GM12878 (cell line): ENCODE measurements around the gene CAMK2D. TPM values are rescaled to one million over a fixed set of nuclear protein-coding genes. Genes with fewer than 3 reads are reported as not detected.

Experiments
- NR2C1 ChIP-seq: fragments of 450-650 bp; IDR thresholded peaks from 2 replicates; pipeline ENCODE4 v1.6.1; 2017; ENCODE audit warnings: antibody characterized with exemption, mild to moderate bottlenecking, moderate library complexity
- polyA plus RNA-seq, 11 experiments: library from polyadenylated mRNA; depleted of rRNA in 4 of 11; unstranded in 6 of 11; stranded (reverse) in 5 of 11; fragments of >200 nt; fragmentation: Nextera tagmentation in 4 of 11; fragmentation: Illumina TruSeq in 1 of 11; extraction: Ambion mirVana in 4 of 11; extraction: Trizol in 1 of 11; gene quantifications; 1 replicate in 1 of 11; 2 replicates in 10 of 11; pipeline versions ENCODE4 v1.2.1 to v1.2.3, GENCODE V29; 2011 to 2016; ENCODE audit warnings: inconsistent platforms in 2 of 11, missing spikeins in 2 of 11, low read depth in 1 of 11
- small RNA-seq: library from RNA; depleted of rRNA; stranded (forward); fragments of <200 nt; gene quantifications from one replicate; pipeline ENCODE3, GENCODE V24; 2014
- total RNA-seq, 4 experiments: library from RNA; depleted of rRNA in 3 of 4; stranded (reverse); fragments of >200 nt in 3 of 4; fragmentation: Illumina TruSeq in 1 of 4; extraction: Trizol in 1 of 4; gene quantifications; 2 replicates each; pipeline versions ENCODE4 v1.2.1 to v1.2.3, GENCODE V29; 2013 to 2021

CAMK2D gene
- total and polyA plus RNA-seq, 10 of the 15 experiments (the other 5 are each of a cell fraction or from before 2014, with no cell fraction given): 6.9 to 88.5 (median 12.9) TPM

GRCh38 chr4:113404167-113404571 lies 357.4 kb downstream of the CAMK2D start (continued):
- TF ChIP-seq NR2C1: no peak
- TF ChIP-seq, all 136 proteins: peak for 0

Small RNA genes lying within 50 kb of the gene (small RNA-seq; reads per million reads assigned to genes)
- not detected for gene RN7SL184P
- not detected for gene RNU1-138P

Other genes starting within 250 kb of the CAMK2D start
- gene ARSJ, start 217.9 kb upstream of the CAMK2D start, total RNA-seq (2014; rRNA removed): under 0.01 TPM in 1 of 2 replicates, not detected in the other
- gene ARSJ, start 217.9 kb upstream of the CAMK2D start, total RNA-seq (2014; rRNA removed; fragmentation: Illumina TruSeq; extraction: Trizol): not detected in 2 replicates
- not detected in 2 replicates for gene ARSJ, start 217.9 kb upstream of the CAMK2D start, total RNA-seq (2021)
- gene ARSJ, start 217.9 kb upstream of the CAMK2D start, polyA plus RNA-seq (2011; rRNA removed): 0.04 TPM in 1 of 2 replicates, not detected in the other
- gene ARSJ, start 217.9 kb upstream of the CAMK2D start, polyA plus RNA-seq (2014; fragmentation: Illumina TruSeq; extraction: Trizol): 0.03 TPM in 1 of 2 replicates, not detected in the other
- gene ARSJ, start 217.9 kb upstream of the CAMK2D start, polyA plus RNA-seq (2014; fragmentation: Nextera tagmentation; extraction: Ambion mirVana): under 1 TPM in 1 of 2 experiments, not detected in 1; 0.04 TPM
- gene ARSJ, start 217.9 kb upstream of the CAMK2D start, polyA plus RNA-seq (2014; rRNA removed): 0.08 TPM in 1 of 2 replicates, not detected in the other
- gene ARSJ, start 217.9 kb upstream of the CAMK2D start, polyA plus RNA-seq (2016; fragmentation: Nextera tagmentation; extraction: Ambion mirVana): under 1 TPM in 1 of 2 experiments, not detected in 1; 0.19 TPM